GM19452 (cell line): Measurements from ENCODE around the gene ERICH6.

ENCODE experiments used
- ATAC-seq: cut with Tn5 transposase; IDR thresholded peaks from one replicate; pipeline ENCODE4 v1.9.1; 2021; ENCODE audit not compliant: unreplicated experiment

Gene ERICH6

DNA sequence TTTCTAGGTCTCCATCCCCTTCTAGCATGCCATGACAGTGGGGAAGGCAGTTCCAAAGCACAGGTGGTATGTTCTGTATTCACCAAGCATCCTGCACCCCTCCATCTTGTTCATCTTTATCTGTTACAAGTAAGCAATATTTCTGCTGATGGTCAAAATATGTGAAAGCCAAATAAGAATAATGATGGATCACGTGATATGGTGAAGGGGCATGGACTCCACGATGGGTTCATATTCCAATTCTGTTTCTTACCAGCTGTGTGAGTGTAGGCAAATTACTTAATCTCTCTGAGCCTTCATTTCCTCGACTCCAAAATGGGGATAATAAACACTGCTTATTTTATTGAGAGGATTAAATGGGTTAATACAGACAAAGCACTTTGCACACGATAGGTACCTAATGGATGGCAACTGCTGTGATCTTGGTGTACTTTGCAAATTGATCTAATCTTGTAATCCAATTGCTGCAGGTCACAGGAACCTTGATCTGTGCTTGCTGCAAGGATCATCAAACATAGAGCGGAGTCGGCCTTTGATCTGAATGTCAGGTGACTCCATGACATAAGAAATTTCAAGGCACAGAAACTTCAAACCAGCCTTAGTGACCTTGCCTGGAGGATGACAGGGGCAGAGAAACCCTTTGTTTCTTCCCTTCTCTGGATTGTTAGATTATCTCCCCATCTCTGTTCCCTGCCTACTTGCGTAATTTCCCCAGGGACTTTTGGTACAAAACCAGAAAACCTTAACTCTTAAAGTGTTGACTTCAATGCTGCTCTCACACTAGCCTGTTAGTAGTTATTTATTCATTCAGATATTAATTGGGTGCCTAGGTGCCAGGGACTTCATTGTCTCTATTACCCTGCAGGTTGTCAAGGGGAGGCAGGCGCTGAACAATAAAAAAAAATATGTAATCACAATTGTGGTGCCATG is 33.4 kb upstream of the ERICH6 start:
- no peak for ATAC-seq

DNA sequence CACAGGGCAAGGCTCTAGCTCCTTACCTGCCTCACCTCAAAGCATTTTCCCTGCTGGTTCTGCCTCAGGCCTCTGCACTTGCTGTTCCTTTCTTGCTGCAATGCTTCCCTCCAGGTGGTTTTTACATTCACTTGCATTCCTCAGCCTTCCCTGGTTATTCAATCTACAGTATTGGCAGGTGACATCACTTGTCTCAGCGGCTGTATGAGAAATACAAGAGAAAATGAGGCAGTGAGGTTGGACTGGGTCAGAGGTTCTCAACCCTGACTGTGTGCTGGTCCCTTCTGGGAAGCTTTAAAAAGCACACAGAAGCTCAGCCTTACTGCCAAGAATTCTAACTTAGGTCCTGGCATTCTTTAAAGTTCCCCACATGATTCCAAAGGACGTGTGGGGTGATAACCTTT is 32.6 kb upstream of the ERICH6 start:
- no peak for ATAC-seq

DNA sequence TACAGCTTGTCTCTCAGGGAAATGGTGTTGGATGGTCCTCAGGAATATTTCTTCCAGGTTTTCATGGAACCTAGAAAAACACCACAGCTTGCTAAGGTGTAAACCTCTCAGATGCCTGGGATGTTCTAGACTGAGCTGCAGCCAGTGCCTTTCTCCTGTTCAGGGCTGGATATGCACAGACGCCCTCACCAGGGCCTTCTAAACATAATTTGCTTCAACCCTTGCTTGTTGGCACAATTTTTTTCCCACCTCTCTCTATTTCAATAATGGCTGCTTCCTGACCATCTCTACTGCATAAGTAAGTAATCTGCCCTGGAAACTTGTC is 31.0 kb upstream of the ERICH6 start:
- no peak for ATAC-seq

DNA sequence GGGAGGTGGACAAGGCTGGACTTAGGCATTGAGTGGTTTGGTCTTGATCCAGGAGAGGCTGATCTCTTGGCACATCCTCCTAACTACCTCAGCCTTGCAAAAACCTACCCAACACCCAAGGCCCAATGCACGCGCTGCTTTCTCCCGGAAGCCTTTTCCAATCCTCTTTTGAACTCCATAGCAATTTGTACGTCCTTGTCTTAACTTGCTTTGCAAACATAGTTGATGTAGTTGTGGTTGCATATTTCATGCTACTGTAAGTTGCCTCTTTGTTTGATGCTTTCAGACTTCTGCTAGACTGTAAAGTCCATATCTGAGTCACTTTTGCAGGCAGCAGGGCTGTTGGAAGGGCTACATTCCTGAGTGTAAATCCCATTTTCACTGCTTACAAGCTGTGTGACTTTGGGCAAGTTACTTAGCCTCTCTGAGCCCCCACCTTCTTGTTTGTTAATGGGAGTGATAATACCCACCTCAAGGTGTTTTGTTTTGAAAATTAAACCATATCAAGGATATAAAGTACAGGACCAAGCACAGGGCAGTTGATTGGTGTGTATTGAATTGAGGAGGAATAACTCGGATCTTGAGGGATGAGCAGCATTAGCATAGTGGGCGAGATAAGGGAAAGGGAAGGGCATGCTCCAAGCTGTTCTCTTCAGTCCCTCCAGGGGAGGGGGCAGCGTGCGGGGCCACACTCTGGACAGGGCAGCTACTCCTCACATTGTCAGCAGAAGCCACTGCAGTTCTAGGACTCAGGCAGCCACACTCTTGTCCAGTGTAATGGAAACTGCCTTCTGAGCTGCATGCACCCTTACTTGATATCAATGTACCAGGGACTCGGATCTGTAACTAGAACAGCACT is 30.4 kb upstream of the ERICH6 start:
- ATAC-seq = no peak

DNA sequence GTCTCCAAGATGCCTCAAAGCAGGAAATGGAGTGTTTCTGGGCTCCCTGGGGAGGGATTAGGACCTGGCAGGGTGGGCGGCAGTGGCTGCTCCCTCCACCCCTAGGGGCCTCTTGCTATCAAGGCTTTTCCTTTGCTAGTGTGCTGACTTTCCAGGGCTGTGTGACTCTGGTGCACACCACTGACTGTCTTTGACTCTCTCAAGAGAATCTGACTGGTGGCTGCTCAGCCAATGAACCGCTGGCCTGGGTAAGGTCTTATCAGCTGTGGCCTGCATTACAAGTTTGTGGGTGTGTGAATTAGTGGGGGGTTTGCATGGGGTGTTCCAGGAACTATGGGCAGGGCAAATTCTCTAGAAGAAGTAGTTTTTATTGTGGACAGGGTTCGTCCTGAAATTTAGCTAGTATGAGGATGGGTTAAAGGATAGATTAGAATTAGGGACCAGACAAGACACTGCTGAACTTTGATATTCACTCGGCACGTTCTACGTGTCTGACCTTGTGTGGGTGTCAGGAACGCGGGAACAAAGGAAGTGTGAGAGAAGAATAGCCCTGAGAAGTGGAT is 29.7 kb upstream of the ERICH6 start:
- no peak for ATAC-seq

DNA sequence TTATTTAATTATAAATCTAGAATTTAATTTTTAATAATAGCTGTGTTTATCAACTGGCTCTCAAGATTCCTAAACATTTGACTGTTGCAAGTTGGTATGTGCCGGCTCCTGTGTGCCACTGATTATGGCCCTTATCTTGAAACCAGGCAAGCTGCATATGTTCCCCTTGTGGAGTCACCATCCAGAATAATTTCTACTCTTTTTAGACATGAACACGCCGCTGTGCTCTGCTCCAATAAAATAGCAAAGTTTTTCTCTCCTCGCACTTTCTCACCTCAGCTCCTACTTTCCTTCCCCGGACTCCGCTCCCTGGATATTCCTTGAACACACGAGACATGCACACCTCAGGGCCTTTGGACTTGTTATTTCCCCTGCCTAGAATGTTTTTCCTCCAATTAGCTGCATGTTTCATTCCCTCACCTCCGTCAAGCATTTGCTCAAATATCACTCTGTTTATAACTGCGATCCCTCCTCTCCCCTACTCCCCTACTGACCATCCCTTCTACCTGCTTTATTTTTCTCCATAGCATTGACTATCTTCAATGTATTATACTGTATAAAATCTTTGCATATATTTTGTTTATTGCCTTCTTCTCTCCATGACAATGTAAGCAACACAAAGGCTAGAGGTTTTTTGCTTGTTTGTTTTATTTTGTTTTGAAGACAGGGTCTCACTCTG is 26.1 kb upstream of the ERICH6 start:
- no peak for ATAC-seq

DNA sequence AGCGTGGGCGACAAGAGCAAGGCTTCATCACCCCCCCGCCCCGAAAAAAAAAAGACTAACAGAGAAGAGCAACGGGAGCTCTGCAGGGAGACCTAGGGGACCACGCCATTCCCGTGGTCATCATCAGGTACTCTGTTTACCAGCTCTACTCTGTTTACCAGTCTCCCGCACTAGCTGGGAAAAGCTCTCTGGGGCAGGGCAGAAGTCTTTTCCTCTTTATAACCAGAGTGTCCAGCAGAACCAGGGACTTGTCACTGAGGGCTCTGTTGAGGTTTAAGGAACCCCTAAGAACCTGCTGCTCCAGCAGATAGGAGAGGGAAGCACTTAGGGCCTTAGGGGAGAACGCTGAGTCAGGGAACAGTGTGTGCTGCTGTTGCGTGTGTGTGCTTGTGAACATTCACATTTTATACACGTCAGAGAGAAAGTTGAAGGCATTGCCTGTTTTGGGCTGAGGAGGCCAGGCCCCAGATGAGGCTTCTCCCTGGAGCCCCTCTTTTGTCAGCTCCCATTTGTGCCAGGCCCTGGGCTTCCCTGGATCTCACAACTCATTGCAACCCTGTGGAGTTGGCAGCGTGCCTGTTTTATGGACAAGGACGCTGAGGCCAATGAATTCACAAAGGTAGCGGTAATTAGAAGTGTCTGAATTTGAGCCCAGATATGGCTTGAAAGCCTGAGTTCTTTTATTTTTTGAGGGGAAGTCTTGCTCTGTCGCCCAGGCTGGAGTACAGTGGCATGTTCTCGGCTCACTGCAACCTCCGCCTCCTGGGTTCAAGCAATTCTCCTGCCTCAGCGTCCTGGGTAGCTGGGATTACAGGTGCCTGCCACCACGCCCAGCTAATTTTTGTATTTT is 24.2 kb upstream of the ERICH6 start:
- ATAC-seq = no peak

DNA sequence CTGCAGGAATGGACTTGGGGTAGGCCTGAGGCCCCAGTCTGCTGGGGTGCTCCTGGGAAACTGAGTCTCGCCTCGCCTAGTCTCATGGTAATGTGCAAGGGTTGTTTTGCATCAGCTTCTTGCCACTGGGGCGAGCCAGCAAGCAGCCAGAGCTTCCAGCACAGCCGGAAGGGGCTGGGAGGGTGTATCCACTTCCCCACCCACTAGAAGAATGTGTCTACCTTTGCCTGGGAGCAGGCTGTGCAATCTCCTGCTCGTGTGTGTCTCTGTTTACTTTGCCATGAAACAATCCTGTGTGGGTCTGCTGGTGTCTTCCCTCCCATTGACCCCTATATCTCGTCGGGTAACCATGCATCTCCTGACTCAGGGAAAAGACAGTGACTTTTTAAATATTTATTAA is 21.8 kb upstream of the ERICH6 start:
- ATAC-seq = no peak

DNA sequence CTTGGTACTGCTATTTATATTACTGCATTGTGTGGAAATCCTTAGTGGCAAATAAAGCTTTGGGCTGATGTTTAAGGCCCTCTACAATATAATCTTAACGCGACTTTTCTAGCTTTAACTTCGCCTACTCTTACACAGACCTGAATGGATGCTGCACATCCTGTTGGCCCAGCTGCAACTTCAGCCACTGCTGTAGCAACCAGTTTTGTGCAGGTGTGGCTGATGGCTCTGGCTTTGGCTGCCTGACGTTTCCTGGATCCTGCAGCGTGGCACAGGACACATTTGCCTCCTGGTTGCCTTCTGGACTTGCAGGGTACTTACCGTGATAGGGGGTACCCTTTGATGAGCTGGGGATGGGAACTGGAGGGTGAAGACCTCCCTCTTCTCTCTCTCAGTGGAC is 20.2 kb upstream of the ERICH6 start:
- ATAC-seq = no peak

DNA sequence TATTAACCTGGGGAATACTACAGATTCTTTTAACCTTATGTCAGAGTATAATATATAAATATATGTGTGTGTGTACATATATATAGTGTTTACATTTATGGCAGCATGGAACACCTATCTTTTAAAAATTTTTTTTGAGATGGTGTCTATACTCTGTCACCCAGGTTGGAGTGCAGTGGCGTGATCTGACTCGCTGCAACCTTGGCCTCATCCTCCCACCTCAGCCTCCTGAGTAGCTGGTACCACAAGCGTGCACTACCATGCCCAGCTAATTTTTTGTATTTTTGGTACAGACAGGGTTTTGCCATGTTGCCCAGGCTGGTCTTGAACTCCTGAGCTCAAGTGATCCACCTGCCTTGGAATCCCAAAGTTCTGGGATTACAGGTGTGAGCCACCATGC is 18.5 kb upstream of the ERICH6 start:
- no peak for ATAC-seq

DNA sequence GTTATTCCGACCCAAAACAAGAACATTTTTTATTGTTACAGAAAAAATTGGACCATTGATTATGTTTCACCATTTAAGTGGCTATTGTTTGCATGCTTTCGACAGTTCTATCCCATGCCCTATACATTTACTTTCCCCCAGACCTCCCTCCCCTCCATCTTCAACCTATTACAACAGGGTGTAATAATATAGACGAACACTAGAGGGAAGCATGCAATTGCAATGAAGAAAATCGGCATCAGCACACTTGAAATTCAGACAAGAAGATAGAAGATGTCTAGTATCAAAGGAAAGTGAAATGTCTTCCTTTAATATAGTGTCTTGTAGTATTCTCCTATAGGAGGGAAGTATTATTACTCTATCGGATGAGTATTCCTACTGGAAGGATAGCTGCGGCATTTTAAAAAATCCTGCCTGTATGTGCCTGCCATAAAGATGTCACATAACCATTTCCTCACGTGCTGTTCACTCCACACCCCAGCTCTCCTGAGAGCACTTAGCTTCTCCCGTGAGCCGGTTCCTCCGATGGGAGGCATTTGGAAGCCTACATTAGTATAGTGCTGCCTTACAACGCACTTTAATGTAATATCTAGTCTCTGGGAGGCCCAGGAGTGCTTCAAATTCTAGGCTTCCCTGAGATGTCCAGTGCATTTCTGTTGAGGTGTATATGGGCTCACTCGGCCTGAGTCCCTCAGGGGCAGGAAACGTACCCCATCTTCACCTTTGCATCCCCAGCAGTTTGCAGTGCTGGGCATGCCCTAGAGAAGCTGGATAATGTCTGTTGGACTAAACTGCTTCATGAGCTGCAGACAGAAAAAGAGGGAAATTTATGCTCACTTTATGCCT is 17.8 kb upstream of the ERICH6 start:
- ATAC-seq = peak; percentile 84

DNA sequence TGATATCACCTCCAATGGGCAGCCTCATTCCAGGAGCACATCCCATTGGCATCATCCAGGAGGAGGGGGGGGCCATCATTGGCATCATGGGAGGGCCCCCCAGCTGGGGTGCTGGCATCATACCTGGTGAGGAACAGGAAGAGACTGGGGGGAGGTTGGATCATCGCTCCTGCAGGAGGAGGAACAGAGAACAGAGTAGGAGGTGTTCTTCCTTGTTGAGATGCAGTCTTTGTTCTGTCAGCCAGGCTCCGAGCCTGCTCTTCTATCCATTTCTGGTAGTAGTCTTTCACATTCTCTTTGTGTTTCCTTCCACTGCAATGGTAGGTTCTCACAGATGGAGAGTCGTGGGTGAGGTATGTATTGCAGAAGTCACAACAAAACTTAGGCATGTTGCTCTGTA is 16.7 kb upstream of the ERICH6 start:
- no peak for ATAC-seq

DNA sequence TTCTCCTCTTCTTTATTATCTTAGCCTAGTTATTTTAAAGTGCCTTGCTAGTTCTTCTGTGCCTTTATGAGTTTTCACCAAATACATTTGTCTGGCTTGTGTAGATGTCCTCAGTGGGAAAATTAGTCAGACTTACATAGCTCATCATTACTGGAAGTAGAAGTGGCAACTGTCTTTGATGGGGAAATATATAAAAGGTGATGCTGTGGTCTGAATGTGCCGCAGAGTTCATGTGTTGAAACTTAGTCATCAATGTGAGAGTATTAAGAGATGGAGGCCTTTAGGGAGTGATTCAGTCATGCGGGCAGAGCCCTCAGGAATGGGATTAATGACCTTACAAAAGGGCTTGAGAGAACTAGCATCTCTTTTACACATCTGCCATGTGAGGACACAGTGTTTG is 6.4 kb upstream of the ERICH6 start:
- ATAC-seq = no peak

DNA sequence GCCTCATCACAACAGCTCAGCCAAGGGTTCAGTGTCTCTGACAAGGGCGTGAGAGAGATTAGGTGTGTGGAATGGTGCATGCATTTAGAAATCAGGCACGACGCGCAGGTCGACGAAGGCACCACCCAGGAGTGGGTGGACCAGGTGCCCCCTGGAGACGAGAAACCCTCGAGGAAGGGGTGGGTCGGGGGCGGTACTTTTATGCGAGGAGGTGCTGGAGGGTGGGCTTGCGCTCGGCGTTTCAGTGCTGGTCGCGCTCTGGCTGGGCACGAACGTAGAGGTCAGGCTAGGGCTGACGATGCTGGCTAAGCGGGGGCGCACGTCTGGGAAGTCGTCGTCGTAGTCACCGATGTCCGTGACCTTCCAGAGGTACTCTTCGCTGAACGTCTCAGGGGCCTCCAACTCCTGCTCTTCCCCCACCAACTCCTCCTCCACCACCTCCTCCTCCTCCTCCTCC is 393 bp downstream of the ERICH6 start:
- ATAC-seq = peak; percentile 10

DNA sequence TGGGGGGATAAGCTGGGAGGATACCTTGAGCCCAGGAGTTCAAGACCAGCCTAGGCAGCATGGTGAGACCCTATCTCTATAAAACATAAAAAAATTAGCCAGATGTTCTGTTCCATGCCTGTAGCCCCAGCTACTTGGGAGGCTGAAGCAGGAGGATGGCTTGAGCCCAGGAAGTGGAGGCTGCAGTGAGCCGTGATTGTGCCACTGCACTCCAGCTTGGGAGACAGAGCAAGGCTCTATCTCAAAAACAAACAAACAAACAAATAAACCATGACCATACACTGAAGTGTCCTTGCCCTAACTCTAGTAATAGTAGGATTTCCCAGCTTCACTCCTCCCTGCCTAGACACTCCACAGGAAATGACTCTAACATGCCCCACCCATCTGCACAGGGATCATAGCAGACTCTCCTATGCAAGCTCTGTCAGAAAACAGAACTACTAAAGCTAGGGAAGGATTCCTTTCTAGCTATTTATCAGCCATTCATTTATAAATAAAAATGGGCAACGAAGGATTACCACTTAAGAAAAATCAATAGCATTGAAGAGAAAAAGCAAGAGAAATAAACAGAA is 4.6 kb downstream of the ERICH6 start:
- ATAC-seq = no peak

DNA sequence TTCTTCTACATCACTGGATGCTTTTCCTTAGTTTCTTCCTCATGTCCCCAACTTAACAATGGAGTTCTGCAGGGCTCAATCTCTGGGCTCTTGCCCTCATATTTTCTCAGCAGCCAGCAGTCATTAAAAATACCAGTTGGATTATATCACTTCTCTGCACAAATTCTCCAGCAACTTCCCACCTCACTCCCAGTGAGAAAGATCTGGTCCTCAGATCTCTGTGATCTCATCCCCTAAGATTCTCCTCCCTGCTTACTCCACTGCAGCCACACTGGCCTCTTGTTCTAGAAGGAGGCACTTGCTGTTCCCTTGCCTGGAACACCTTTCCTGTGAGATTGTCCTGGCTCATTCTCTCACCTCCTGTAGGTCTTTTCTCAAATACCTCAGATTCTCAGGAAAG is 6.1 kb downstream of the ERICH6 start:
- ATAC-seq = no peak

DNA sequence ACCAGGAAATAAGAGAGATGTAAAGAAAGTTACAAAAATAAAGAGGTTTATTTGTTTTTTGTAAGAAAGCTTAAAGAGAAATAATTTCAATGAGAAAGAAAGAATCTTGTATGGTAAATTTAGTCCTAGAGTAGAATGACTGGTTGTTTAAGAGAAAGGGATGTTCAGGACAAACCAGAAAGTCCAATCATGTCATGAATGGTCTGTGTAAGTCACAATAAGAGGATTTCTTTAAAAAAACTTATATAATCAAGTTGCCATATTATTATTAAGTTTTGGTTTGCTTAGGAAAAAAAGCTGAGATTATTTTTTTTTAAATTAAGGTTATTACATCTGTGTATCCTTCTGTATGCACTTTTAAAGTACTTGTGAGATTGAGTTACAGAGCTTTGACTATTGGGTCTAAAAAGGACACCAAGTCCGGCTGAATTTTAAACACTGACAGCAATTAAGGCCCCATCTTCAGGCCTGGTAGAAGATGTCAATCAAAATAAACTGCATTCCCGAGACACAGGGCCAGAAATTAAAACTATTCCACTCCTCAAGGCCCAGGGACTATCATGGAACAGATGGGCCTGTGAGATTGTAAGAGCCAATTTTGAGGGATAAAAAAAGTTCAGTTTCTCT is 12.2 kb downstream of the ERICH6 start:
- ATAC-seq = no peak

DNA sequence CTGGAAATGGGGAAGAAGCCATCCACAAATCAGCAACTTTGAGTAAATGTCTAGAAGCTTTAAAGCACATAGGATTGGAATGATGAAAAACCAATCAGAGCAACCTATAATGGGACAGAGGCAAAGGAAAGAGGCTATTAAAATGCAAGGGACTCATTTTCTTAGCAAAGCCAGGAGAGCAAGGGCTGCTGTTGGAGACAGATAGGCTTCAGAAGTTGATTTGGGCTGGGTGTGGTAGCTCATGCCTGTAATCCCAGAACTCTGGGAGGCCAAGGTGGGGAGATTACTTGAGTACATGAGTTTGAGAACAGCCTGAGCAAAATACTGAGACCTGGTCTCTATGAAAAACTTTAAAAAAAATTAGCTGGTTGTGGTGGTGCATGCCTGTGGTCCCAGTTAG is 16.1 kb downstream of the ERICH6 start:
- no peak for ATAC-seq

DNA sequence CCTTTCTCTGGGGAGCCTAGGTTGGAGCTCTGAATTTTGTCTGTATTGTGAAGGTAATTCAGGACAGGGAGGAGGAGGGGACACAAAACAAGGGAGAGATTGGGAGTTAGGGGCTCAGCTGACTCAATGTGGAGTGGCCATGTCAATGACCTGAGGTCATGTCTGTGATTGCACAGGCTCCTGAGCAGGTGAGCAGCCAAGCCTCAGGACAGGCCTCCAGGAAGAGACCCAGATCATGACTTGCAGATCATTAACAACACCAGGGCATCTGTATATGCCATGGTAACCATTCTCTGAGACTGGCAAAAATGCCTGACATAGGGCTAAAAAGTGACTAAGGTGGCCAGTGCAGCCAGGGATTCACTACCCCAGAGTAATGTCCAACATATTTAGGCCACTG is 20.9 kb downstream of the ERICH6 start:
- no peak for ATAC-seq
